Measurements from ENCODE around the gene SLC39A11.

DNA sequence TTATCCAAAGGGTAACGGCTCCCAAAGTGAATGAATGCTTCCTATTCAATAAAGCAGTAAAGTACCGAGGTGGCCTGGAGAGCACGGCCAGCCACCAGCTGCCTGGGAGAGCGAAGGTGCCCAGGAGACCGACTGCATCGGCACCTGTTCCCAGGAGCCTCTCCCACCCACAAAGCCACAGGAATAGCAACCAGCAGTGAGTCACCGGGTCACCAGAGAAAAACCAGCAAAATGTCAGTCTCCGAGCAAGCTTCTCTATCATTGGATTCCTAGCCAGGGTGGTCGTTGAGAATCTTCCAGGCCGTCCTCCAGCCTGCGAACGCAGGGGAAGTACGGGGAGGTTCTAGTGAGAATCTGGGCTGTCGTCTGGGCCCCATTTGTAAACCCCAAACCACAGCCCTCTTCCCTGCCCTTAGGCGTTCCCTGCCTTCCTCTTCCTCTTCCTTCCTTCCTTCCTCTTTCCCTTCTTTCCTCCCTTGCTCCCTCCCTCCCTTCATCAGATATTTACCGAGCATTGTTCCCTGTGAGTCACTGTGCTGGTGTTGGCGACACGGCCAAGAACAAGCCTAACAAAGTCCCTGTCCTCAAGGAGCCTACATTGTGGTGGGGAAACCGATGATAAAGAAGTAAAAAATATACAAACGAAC, 114.6 kb downstream of the SLC39A11 start:
- TF ChIP-seq, protein P1, sequence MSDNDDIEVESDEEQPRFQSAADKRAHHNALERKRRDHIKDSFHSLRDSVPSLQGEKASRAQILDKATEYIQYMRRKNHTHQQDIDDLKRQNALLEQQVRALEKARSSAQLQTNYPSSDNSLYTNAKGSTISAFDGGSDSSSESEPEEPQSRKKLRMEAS (IDR thresholded peaks at IDR 0.05), result no peak
- no peak for TF ChIP-seq CEBPB (IDR thresholded peaks at IDR 0.05)
- no peak for TF ChIP-seq TCF12 (IDR thresholded peaks at IDR 0.05; ENCODE audit: low read depth)
- no peak for TF ChIP-seq EGR1 (IDR thresholded peaks at IDR 0.05)
- TF ChIP-seq RAD21 (IDR thresholded peaks at IDR 0.05; ENCODE audit: low read depth), result no peak
- no peak for TF ChIP-seq TAF1 (IDR thresholded peaks at IDR 0.05; ENCODE audit: low read depth)
- no peak for TF ChIP-seq TEAD4 (IDR thresholded peaks at IDR 0.05)
- no peak for TF ChIP-seq EP300 (IDR thresholded peaks at IDR 0.05; ENCODE audit: borderline replicate concordance)
- TF ChIP-seq NFIC (IDR thresholded peaks at IDR 0.05), result no peak
- TF ChIP-seq FOXM1 (IDR thresholded peaks at IDR 0.05; ENCODE audit: borderline replicate concordance, low read depth), result no peak
- TF ChIP-seq, protein P2, sequence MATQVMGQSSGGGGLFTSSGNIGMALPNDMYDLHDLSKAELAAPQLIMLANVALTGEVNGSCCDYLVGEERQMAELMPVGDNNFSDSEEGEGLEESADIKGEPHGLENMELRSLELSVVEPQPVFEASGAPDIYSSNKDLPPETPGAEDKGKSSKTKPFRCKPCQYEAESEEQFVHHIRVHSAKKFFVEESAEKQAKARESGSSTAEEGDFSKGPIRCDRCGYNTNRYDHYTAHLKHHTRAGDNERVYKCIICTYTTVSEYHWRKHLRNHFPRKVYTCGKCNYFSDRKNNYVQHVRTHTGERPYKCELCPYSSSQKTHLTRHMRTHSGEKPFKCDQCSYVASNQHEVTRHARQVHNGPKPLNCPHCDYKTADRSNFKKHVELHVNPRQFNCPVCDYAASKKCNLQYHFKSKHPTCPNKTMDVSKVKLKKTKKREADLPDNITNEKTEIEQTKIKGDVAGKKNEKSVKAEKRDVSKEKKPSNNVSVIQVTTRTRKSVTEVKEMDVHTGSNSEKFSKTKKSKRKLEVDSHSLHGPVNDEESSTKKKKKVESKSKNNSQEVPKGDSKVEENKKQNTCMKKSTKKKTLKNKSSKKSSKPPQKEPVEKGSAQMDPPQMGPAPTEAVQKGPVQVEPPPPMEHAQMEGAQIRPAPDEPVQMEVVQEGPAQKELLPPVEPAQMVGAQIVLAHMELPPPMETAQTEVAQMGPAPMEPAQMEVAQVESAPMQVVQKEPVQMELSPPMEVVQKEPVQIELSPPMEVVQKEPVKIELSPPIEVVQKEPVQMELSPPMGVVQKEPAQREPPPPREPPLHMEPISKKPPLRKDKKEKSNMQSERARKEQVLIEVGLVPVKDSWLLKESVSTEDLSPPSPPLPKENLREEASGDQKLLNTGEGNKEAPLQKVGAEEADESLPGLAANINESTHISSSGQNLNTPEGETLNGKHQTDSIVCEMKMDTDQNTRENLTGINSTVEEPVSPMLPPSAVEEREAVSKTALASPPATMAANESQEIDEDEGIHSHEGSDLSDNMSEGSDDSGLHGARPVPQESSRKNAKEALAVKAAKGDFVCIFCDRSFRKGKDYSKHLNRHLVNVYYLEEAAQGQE (IDR thresholded peaks at IDR 0.05; ENCODE audit: low read depth), result no peak
- TF ChIP-seq CREB1 (IDR thresholded peaks at IDR 0.05; ENCODE audit: low read depth), result no peak
- TF ChIP-seq ZBTB7A (IDR thresholded peaks at IDR 0.05; ENCODE audit: low read depth), result no peak
- no peak for TF ChIP-seq YY1 (IDR thresholded peaks at IDR 0.05; ENCODE audit: low read depth)
